Ascending aorta (tissue), 2 donors: ENCODE data around the gene COMTD1. TPM values are rescaled to one million over a fixed set of nuclear protein-coding genes. Genes with fewer than 3 reads are reported as not detected.
"Not testable (repeated sequence)": the region's sequence is repeated elsewhere in the genome, so short reads cannot be mapped to it uniquely, and the experiment has no call there.

Source experiments
- DNase-seq, 2 donors: peaks; one replicate each; pipeline ENCODE4 v3.0.0-alpha.2; 2019; ENCODE audit warnings: low spot score in 2 of 2
- H3K27ac ChIP-seq, 2 donors: fragments of 200-600 bp; sonication (generic); one replicate each; pipeline ENCODE4 v1.5.1; 2016 to 2017; ENCODE audit warnings: mild to moderate bottlenecking in 1 of 2
- H3K27me3 ChIP-seq: fragments of 200-600 bp; sonication (generic); one replicate; pipeline ENCODE4 v1.5.1; 2017
- H3K36me3 ChIP-seq, 2 donors: fragments of 200-600 bp; sonication (generic); one replicate each; pipeline ENCODE4 v1.5.1; 2016
- H3K4me1 ChIP-seq, 2 donors: fragments of 200-600 bp; sonication (generic); one replicate each; pipeline ENCODE4 v1.5.1; 2016 to 2017; ENCODE audit warnings: mild to moderate bottlenecking in 1 of 2
- H3K4me3 ChIP-seq, 2 donors: fragments of 200-600 bp; sonication (generic); one replicate each; pipeline ENCODE4 v1.5.1; 2016 to 2017; ENCODE audit warnings: mild to moderate bottlenecking in 1 of 2
- H3K9me3 ChIP-seq, 2 donors: fragments of 200-600 bp; sonication (generic); one replicate each; pipeline ENCODE4 v1.5.1; 2016
- intact Hi-C: fragments of 100-400 bp; cut with DNase I; formaldehyde crosslinking; loops from one replicate; pipeline ENCODE4 v1.15.1; 2023
- total RNA-seq: library from RNA; depleted of rRNA; stranded (reverse); fragments of >200 nt; gene quantifications from one replicate; pipeline ENCODE4 v1.1.0, GENCODE V29; 2016
- TF ChIP-seq, protein P1 (sequence below), 3 experiments: fragments of 200-600 bp in 2 of 3; fragments of 450-650 bp in 1 of 3; sonication (generic) in 2 of 3; IDR thresholded peaks; one replicate each; pipeline ENCODE4 v1.5.1; 2016 to 2019; ENCODE audit warnings: antibody characterized with exemption in 3 of 3, mild to moderate bottlenecking in 1 of 3, moderate library complexity in 1 of 3

Gene COMTD1
- total RNA-seq, 1 donor from 2014 or later = 85.5 TPM

GRCh38 chr10:75202321-75203045 is 33.3 kb downstream of the COMTD1 start:
- Histone ChIP-seq H3K27ac (peak overlapping the region; percentile 63 to 69), H3K4me1 (peaks cover 5 to 8% of the 10 kb centered on the region in 2 donors), H3K27me3 (no peaks in the 10 kb centered on the region), H3K36me3 (no peaks in the 10 kb centered on the region), H3K9me3 (no peaks in the 10 kb centered on the region), H3K4me3 (no peak overlapping the region)
- TF ChIP-seq, protein P1, sequence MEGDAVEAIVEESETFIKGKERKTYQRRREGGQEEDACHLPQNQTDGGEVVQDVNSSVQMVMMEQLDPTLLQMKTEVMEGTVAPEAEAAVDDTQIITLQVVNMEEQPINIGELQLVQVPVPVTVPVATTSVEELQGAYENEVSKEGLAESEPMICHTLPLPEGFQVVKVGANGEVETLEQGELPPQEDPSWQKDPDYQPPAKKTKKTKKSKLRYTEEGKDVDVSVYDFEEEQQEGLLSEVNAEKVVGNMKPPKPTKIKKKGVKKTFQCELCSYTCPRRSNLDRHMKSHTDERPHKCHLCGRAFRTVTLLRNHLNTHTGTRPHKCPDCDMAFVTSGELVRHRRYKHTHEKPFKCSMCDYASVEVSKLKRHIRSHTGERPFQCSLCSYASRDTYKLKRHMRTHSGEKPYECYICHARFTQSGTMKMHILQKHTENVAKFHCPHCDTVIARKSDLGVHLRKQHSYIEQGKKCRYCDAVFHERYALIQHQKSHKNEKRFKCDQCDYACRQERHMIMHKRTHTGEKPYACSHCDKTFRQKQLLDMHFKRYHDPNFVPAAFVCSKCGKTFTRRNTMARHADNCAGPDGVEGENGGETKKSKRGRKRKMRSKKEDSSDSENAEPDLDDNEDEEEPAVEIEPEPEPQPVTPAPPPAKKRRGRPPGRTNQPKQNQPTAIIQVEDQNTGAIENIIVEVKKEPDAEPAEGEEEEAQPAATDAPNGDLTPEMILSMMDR (IDR thresholded peaks at IDR 0.05) = no peak
- intact Hi-C loops = no loop called here
- DNase-seq = peak in 1 of 2 donors; percentile 77

DNA sequence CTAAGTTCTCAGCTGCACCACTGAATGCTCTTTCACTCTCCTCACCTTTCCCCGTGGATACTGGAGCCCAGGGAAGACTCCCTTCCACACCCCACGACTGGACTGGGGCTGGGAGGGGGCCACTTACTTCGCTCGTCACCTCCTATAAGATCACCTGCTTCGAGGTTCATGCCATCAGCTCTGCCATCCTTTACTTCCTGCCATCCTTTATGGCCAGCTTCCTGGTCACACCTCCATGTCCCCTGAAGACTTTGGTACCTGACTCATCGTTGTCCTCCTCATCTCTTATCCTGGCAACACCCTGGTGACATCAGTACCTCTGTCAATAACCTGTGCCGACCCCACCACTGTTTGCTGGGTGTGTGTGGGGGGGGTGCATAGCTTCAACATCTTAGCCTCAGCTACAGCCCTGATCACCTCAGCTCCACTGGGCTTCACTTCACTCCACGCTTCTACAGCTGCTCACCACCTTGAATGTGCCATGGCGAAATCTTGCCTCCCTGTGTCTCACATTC is 33.9 kb downstream of the COMTD1 start:
- intact Hi-C loops = no loop called here
- H3K9me3 ChIP-seq = no peaks in the 10 kb centered on the region
- peak in 1 of 2 donors; percentile 44 for DNase-seq

DNA sequence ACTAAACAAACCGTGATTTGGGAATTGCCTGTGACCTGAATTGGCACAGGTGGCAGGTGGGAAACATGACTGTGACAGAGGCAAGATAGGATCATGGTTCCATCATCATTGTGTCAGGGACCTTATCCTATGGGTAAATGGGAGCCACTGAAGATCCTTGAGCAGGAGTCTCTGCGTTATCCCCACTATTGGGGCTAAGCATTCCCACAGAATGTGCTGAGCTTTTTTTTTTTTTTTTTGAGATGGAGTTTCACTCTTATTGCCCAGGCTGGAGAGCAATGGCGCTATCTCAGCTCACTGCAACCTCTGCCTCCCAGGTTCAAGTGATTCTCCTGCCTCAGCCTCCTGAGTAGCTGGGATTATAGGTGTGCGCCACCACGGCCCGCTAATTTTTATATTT is 35.8 kb downstream of the COMTD1 start:
- H3K27me3 ChIP-seq, H3K36me3 ChIP-seq, H3K9me3 ChIP-seq, intact Hi-C loops, H3K27ac ChIP-seq, H3K4me3 ChIP-seq, H3K4me1 ChIP-seq: not testable (repeated sequence)
- peak in 1 of 2 donors; percentile 15 for DNase-seq

More for the DNA sequence above, 33.9 kb downstream of the COMTD1 start:
- peak overlapping the region; percentile 63 to 69 for H3K27ac ChIP-seq
- no peaks in the 10 kb centered on the region for H3K27me3 ChIP-seq
- H3K36me3 ChIP-seq = no peaks in the 10 kb centered on the region
- no peak overlapping the region for H3K4me3 ChIP-seq
- TF ChIP-seq, protein P1 (IDR thresholded peaks at IDR 0.05) = no peak
- peaks cover 5 to 8% of the 10 kb centered on the region in 2 donors for H3K4me1 ChIP-seq

- peak in 1 of 2 donors; percentile 28 for DNase-seq
- Histone ChIP-seq H3K9me3 (no peaks in the 10 kb centered on the region), H3K27me3 (no peaks in the 10 kb centered on the region), H3K36me3 (no peaks in the 10 kb centered on the region), H3K27ac (no peak overlapping the region), H3K4me3 (no peak overlapping the region), H3K4me1 (peaks cover 5 to 6% of the 10 kb centered on the region in 2 donors)
- TF ChIP-seq, protein P1 (IDR thresholded peaks at IDR 0.05) = no peak
- intact Hi-C loops = no loop called here
Observed at GRCh38 chr10:75197906-75198305, 37.9 kb downstream of the COMTD1 start.

DNA sequence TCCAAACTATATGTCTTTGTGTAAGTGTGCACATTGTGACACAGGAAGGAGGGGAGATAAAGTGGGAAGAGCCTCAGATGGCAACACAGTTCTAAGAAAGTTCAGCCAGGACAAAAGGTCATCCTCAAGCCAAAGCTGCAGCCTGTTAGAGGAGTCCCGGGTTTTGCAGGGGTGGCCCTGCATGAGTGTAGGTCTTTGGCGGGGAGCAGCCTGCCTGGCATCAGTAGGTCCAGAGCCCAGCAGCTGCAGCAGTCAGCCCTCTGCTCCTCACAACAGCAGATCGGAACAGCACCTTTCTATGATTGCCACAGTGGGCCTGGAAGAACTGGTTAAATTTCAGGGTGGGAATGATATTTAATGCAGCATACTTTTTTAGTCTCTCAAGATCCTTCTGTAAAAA is 38.7 kb downstream of the COMTD1 start:
- no peaks in the 10 kb centered on the region for H3K27me3 ChIP-seq
- H3K36me3 ChIP-seq = no peaks in the 10 kb centered on the region
- no peak overlapping the region for H3K4me3 ChIP-seq
- no peak for DNase-seq
- H3K4me1 ChIP-seq = peaks cover 0 to 4% of the 10 kb centered on the region in 2 donors
- no peak overlapping the region for H3K27ac ChIP-seq
- intact Hi-C loops = no loop called here
- no peaks in the 10 kb centered on the region for H3K9me3 ChIP-seq
- TF ChIP-seq, protein P1 (IDR thresholded peaks at IDR 0.05) = no peak

DNA sequence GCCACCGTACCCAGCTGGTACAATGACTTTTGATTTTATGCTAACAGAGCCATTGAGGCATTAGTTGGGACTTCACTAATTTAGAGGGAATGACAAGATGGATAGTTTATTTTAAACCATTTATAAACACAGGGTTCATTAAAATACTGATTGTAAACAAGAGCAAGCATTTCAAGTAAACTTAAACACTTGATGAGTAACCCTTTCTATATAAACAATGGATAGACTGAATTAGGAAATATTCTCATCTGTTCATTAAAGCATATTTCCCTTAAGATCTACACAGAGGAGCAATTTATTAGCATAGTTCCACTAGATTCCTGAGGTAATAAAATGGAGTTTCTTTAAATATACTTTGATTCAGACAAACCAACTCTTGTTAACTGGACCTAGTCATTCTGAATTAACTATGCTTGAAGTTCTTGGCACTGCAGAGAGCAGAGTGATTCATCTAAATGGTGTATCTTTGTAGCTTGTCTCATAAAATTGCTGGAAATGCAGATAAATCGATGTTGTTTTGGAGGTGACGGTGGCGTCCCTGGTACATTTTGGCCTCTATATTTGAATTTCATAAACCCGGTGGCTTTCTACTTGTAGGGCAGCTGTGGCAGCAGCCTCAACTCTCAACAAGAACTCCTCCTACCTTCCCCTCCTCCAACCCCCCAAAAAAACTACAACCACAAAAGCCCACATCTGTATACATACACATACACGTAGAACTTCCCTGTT is 40.6 kb downstream of the COMTD1 start:
- TF ChIP-seq, protein P1 (IDR thresholded peaks at IDR 0.05) = no peak
- peak in 1 of 2 donors; percentile 22 for DNase-seq
- H3K9me3 ChIP-seq = no peaks in the 10 kb centered on the region
- peaks cover 0 to 8% of the 10 kb centered on the region in 2 donors for H3K4me1 ChIP-seq
- H3K27me3 ChIP-seq = no peaks in the 10 kb centered on the region
- H3K36me3 ChIP-seq = no peaks in the 10 kb centered on the region
- H3K4me3 ChIP-seq = no peak overlapping the region
- no peak overlapping the region for H3K27ac ChIP-seq
- intact Hi-C loops = no loop called here

DNA sequence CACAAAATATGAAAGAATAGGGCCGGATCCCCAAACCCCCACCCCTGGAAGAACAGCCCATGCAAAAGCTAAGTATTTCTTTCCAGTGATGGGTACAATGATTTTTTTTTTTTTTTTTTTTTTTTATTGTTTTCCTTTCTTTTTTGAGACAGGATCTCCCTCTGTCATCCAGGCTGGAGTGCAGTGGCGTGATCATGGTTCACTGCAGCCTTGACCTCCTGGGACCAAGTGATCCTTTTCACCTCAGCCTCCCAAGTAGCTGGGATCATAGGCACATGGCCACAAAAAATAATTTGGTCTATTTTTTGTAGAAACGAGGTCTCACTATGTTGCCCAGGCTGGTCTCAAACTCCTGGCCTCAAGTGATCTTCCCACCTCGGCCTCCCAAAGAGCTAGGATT is 41.1 kb downstream of the COMTD1 start:
- DNase-seq = peak in 1 of 2 donors; percentile 22
- H3K27ac ChIP-seq, H3K4me3 ChIP-seq, intact Hi-C loops, H3K4me1 ChIP-seq, H3K9me3 ChIP-seq, H3K27me3 ChIP-seq, H3K36me3 ChIP-seq: not testable (repeated sequence)
